HEK293 (cell line): ENCODE data around the gene ARHGAP22.

Source experiments
- CTCF ChIA-PET: fragments of 350-600 bp; formaldehyde crosslinking; extraction: SDS; loops from one replicate; lab custom pipeline; 2021; ENCODE audit warnings: antibody characterized with exemption; lab: Yijun Ruan, JAX
- POLR2A ChIA-PET: fragments of 300-600 bp; formaldehyde crosslinking; extraction: SDS; loops from one replicate; lab custom pipeline; 2020; ENCODE audit warnings: antibody characterized with exemption, inconsistent platforms; lab: Yijun Ruan, JAX
- H3K27ac ChIP-seq: fragments of 200-500 bp; sonication (Bioruptor generic); 2 replicates; pipeline ENCODE4 v1.5.1; 2014; ENCODE audit warnings: low read depth, low read length, control low read depth, inconsistent platforms; ENCODE audit errors: extremely low read depth
- H3K36me3 ChIP-seq, 2 experiments: fragments of 200-500 bp in 1 of 2; sonication (Bioruptor generic) in 1 of 2; 1 replicate in 1 of 2; 2 replicates in 1 of 2; pipeline ENCODE4 v1.5.1; 2014 to 2017; ENCODE audit warnings: inconsistent platforms in 2 of 2, low read length in 2 of 2; ENCODE audit not compliant: control insufficient read depth in 2 of 2, insufficient read depth in 1 of 2
- H3K4me1 ChIP-seq: fragments of 200-500 bp; sonication (Bioruptor generic); 2 replicates; pipeline ENCODE4 v1.5.1; 2014; ENCODE audit warnings: mild to moderate bottlenecking, low read length, inconsistent platforms; ENCODE audit not compliant: control insufficient read depth, insufficient read depth
- H3K4me3 ChIP-seq: 2 replicates; pipeline ENCODE4 v1.5.1; 2011; ENCODE audit warnings: low read depth, mild to moderate bottlenecking, control low read depth, low read length, moderate library complexity
- H3K9me3 ChIP-seq: fragments of 200-500 bp; sonication (Bioruptor generic); 2 replicates; pipeline ENCODE4 v1.5.1; 2014; ENCODE audit warnings: low read depth, low read length, inconsistent platforms; ENCODE audit not compliant: control insufficient read depth, insufficient read depth
- ATF2 ChIP-seq: fragments of 450-650 bp; formaldehyde crosslinking; IDR thresholded peaks from 2 replicates; pipeline ENCODE4 v1.5.1; 2016; ENCODE audit warnings: missing biosample characterization, missing genetic modification characterization, low read depth
- KLF9 ChIP-seq: fragments of 450-650 bp; formaldehyde crosslinking; IDR thresholded peaks from 2 replicates; pipeline ENCODE4 v1.5.1; 2016; ENCODE audit warnings: missing biosample characterization, missing genetic modification characterization, low read depth
- PBX3 ChIP-seq: sonication (generic); formaldehyde crosslinking; IDR thresholded peaks from 2 replicates; pipeline ENCODE4 v1.8.1; 2022; ENCODE audit warnings: mild to moderate bottlenecking, moderate library complexity, missing genetic modification reagents
- PRDM1 ChIP-seq: fragments of 450-650 bp; formaldehyde crosslinking; IDR thresholded peaks from 2 replicates; pipeline ENCODE4; 2016; ENCODE audit warnings: missing biosample characterization, missing genetic modification characterization
- PRDM4 ChIP-seq: fragments of 450-650 bp; formaldehyde crosslinking; IDR thresholded peaks from 2 replicates; pipeline ENCODE4 v1.5.1; 2017; ENCODE audit warnings: missing biosample characterization, missing genetic modification characterization
- SCRT1 ChIP-seq: fragments of 450-650 bp; formaldehyde crosslinking; IDR thresholded peaks from 2 replicates; pipeline ENCODE4 v1.5.1; 2016; ENCODE audit warnings: missing biosample characterization, missing genetic modification characterization, borderline replicate concordance
- SP2 ChIP-seq: fragments of 450-650 bp; formaldehyde crosslinking; IDR thresholded peaks from 2 replicates; pipeline ENCODE4 v1.5.1; 2016; ENCODE audit warnings: missing biosample characterization, missing genetic modification characterization
- TCF7L2 ChIP-seq: IDR thresholded peaks from 2 replicates; pipeline ENCODE4 v1.6.1; 2011; ENCODE audit warnings: low read depth, mild to moderate bottlenecking, inconsistent platforms, low read length, moderate library complexity, borderline replicate concordance
- YY2 ChIP-seq: fragments of 450-650 bp; formaldehyde crosslinking; IDR thresholded peaks from 2 replicates; pipeline ENCODE4 v1.5.1; 2016; ENCODE audit warnings: missing biosample characterization, missing genetic modification characterization
- ZBTB17 ChIP-seq: fragments of 450-650 bp; formaldehyde crosslinking; IDR thresholded peaks from 2 replicates; pipeline ENCODE4 v1.5.1; 2016; ENCODE audit warnings: missing biosample characterization, missing genetic modification characterization
- ZBTB7A ChIP-seq: fragments of 450-650 bp; formaldehyde crosslinking; IDR thresholded peaks from 2 replicates; pipeline ENCODE4 v1.5.1; 2016; ENCODE audit warnings: low read depth, missing biosample characterization, missing genetic modification characterization
- ZEB2 ChIP-seq: fragments of 450-650 bp; formaldehyde crosslinking; IDR thresholded peaks from 2 replicates; pipeline ENCODE4 v1.5.1; 2016; ENCODE audit warnings: missing biosample characterization, missing genetic modification characterization
- ZFP3 ChIP-seq: fragments of 450-650 bp; formaldehyde crosslinking; IDR thresholded peaks from 2 replicates; pipeline ENCODE4 v1.5.1; 2016; ENCODE audit warnings: low read depth, missing biosample characterization, missing genetic modification characterization
- ZFP37 ChIP-seq: fragments of 450-650 bp; formaldehyde crosslinking; IDR thresholded peaks from 2 replicates; pipeline ENCODE4 v1.5.1; 2016; ENCODE audit warnings: missing biosample characterization, missing genetic modification characterization
- ZNF133 ChIP-seq: fragments of 450-650 bp; formaldehyde crosslinking; IDR thresholded peaks from 2 replicates; pipeline ENCODE4 v1.5.1; 2016; ENCODE audit warnings: missing biosample characterization, missing genetic modification characterization
- ZNF138 ChIP-seq: fragments of 450-650 bp; formaldehyde crosslinking; IDR thresholded peaks from 2 replicates; pipeline ENCODE4 v1.5.1; 2016; ENCODE audit warnings: missing biosample characterization, missing genetic modification characterization, borderline replicate concordance
- ZNF155 ChIP-seq: fragments of 450-650 bp; formaldehyde crosslinking; IDR thresholded peaks from 2 replicates; pipeline ENCODE4 v1.5.1; 2016; ENCODE audit warnings: missing biosample characterization, missing genetic modification characterization
- ZNF223 ChIP-seq: fragments of 450-650 bp; formaldehyde crosslinking; IDR thresholded peaks from 2 replicates; pipeline ENCODE4 v1.5.1; 2016; ENCODE audit warnings: missing biosample characterization, missing genetic modification characterization
- ZNF239 ChIP-seq: fragments of 450-650 bp; formaldehyde crosslinking; IDR thresholded peaks from 2 replicates; pipeline ENCODE4 v1.5.1; 2016; ENCODE audit warnings: missing biosample characterization, missing genetic modification characterization
- ZNF423 ChIP-seq: fragments of 450-650 bp; formaldehyde crosslinking; IDR thresholded peaks from 2 replicates; pipeline ENCODE4 v1.5.1; 2016; ENCODE audit warnings: missing biosample characterization, missing genetic modification characterization
- ZNF585B ChIP-seq: fragments of 450-650 bp; formaldehyde crosslinking; IDR thresholded peaks from 2 replicates; pipeline ENCODE4 v1.5.1; 2016; ENCODE audit warnings: missing biosample characterization, missing genetic modification characterization
- ZNF600 ChIP-seq: fragments of 450-650 bp; formaldehyde crosslinking; IDR thresholded peaks from 2 replicates; pipeline ENCODE4 v1.5.1; 2016; ENCODE audit warnings: missing biosample characterization, missing genetic modification characterization
- ZNF629 ChIP-seq: fragments of 450-650 bp; formaldehyde crosslinking; IDR thresholded peaks from 2 replicates; pipeline ENCODE4 v1.5.1; 2017; ENCODE audit warnings: missing biosample characterization, missing genetic modification characterization
- ZNF658 ChIP-seq: fragments of 450-650 bp; formaldehyde crosslinking; IDR thresholded peaks from 2 replicates; pipeline ENCODE4; 2016; ENCODE audit warnings: missing biosample characterization, missing genetic modification characterization
- ZNF664 ChIP-seq: fragments of 450-650 bp; formaldehyde crosslinking; IDR thresholded peaks from 2 replicates; pipeline ENCODE4 v1.5.1; 2016; ENCODE audit warnings: missing biosample characterization, missing genetic modification characterization
- ZNF791 ChIP-seq: fragments of 450-650 bp; formaldehyde crosslinking; IDR thresholded peaks from 2 replicates; pipeline ENCODE4 v1.5.1; 2016; ENCODE audit warnings: missing biosample characterization, missing genetic modification characterization
- ZSCAN30 ChIP-seq: fragments of 450-650 bp; IDR thresholded peaks from 2 replicates; pipeline ENCODE4 v1.5.1; 2018; ENCODE audit warnings: missing biosample characterization, mild to moderate bottlenecking, missing genetic modification characterization, moderate library complexity

ARHGAP22 gene

GRCh38 chr10:48468130-48468790, 136.6 kb downstream of the ARHGAP22 start:
- H3K36me3 ChIP-seq = no peaks in the 10 kb centered on the region
- POLR2A ChIA-PET = no interaction called here
- TF ChIP-seq ZNF791 (tag by site-specific recombination) (no peak), ZNF600 (tag by site-specific recombination) (no peak), PRDM4 (tag by site-specific recombination) (no peak), ZNF629 (tag by site-specific recombination) (no peak), ZNF239 (tag by site-specific recombination) (no peak), ZEB2 (tag by site-specific recombination) (no peak), YY2 (tag by site-specific recombination) (no peak)
- TF ChIP-seq, all 188 proteins: peak for 0
- Histone ChIP-seq H3K27ac (no peak overlapping the region), H3K9me3 (no peaks in the 10 kb centered on the region), H3K4me1 (peaks cover 5% of the 10 kb centered on the region; the same call in 1 of the 2 replicates), H3K4me3 (no peak overlapping the region)
- CTCF ChIA-PET = interaction anchor here (0.6 kb wide), 1 partner anchor 64 kb away, joined by 3 read pairs; no protein-coding TSS in a partner anchor

- peaks cover 5% of the 10 kb centered on the region; the same call in 1 of the 2 replicates for H3K4me1 ChIP-seq
- TF ChIP-seq ZNF138 (no peak), PRDM1 (no peak), ZNF155 (no peak), ZNF585B (tag by site-specific recombination) (no peak), ZNF133 (tag by site-specific recombination) (no peak), PBX3 (CRISPR knock-in tag) (no peak), ZNF223 (tag by site-specific recombination) (no peak)
- H3K36me3 ChIP-seq = no peaks in the 10 kb centered on the region
- no peak overlapping the region for H3K27ac ChIP-seq
- H3K4me3 ChIP-seq = no peak overlapping the region
- CTCF ChIA-PET = interaction anchor here (0.6 kb wide), 1 partner anchor 63 kb away, joined by 3 read pairs; no protein-coding TSS in a partner anchor
- POLR2A ChIA-PET = interaction anchor here (0.6 kb wide), 1 partner anchor 88 kb away, joined by 3 read pairs; no protein-coding TSS in a partner anchor
- H3K9me3 ChIP-seq = no peaks in the 10 kb centered on the region
Observed at GRCh38 chr10:48467669-48468068, 137.2 kb downstream of the ARHGAP22 start.

- peaks cover 5% of the 10 kb centered on the region; the same call in 1 of the 2 replicates for H3K4me1 ChIP-seq
- TF ChIP-seq SP2 (tag by site-specific recombination) (no peak), KLF9 (tag by site-specific recombination) (no peak), ZNF423 (tag by site-specific recombination) (no peak), ZNF664 (tag by site-specific recombination) (no peak), ZFP37 (no peak), TCF7L2 (no peak), ZNF658 (tag by site-specific recombination) (no peak), ZBTB17 (tag by site-specific recombination) (no peak), ZFP3 (tag by site-specific recombination) (no peak), YY2 (tag by site-specific recombination) (no peak), SCRT1 (no peak), PRDM1 (no peak), ZSCAN30 (tag by site-specific recombination) (no peak), ZBTB7A (tag by site-specific recombination) (no peak), ATF2 (tag by site-specific recombination) (no peak)
- H3K4me3 ChIP-seq = no peak overlapping the region
- no peaks in the 10 kb centered on the region for H3K36me3 ChIP-seq
- no peak overlapping the region for H3K27ac ChIP-seq
- no peaks in the 10 kb centered on the region for H3K9me3 ChIP-seq
- ChIA-PET POLR2A (interaction anchor here (0.6 kb wide), 1 partner anchor 87 kb away, joined by 3 read pairs; no protein-coding TSS in a partner anchor), CTCF (no interaction called here)
Observed at GRCh38 chr10:48466611-48467240, 138.1 kb downstream of the ARHGAP22 start.
